KMS-11 (cell line): ENCODE data around the gene GPN1.
"Not testable (repeated sequence)": the region's sequence is repeated elsewhere in the genome, so short reads cannot be mapped to it uniquely, and the experiment has no call there.

Source experiments
- H2AFZ ChIP-seq: fragments of 200-600 bp; sonication (generic); 2 replicates; pipeline ENCODE4 v1.6.1; 2016; ENCODE audit warnings: antibody characterized with exemption, mixed run types, low read depth
- H3K27ac ChIP-seq: fragments of 200-600 bp; sonication (generic); 2 replicates; pipeline ENCODE4 v1.6.1; 2016; ENCODE audit warnings: mild to moderate bottlenecking, mixed run types
- H3K27me3 ChIP-seq: fragments of 200-600 bp; sonication (generic); 2 replicates; pipeline ENCODE4 v1.6.1; 2017; ENCODE audit warnings: mild to moderate bottlenecking, low read depth, mixed run types, moderate library complexity; ENCODE audit not compliant: insufficient read depth
- H3K36me3 ChIP-seq: fragments of 200-600 bp; sonication (generic); 2 replicates; pipeline ENCODE4 v1.6.1; 2017; ENCODE audit warnings: mild to moderate bottlenecking, mixed run types; ENCODE audit not compliant: insufficient read depth
- H3K4me1 ChIP-seq: fragments of 200-600 bp; sonication (generic); 2 replicates; pipeline ENCODE4 v1.6.1; 2016; ENCODE audit warnings: mild to moderate bottlenecking, low read depth, mixed run types; ENCODE audit not compliant: poor library complexity, severe bottlenecking
- H3K4me2 ChIP-seq: fragments of 200-600 bp; sonication (generic); 2 replicates; pipeline ENCODE4 v1.7.0; 2016; ENCODE audit warnings: mild to moderate bottlenecking, mixed run types
- H3K4me3 ChIP-seq: fragments of 200-600 bp; sonication (generic); IDR thresholded peaks from 2 replicates; pipeline ENCODE4 v1.6.1; 2017; ENCODE audit warnings: low read depth, low read length, mixed read lengths; ENCODE audit not compliant: insufficient read depth
- H3K79me2 ChIP-seq: fragments of 200-600 bp; sonication (generic); 2 replicates; pipeline ENCODE4 v1.6.1; 2016; ENCODE audit warnings: low read depth, mixed run types; ENCODE audit not compliant: insufficient read depth
- H3K9ac ChIP-seq: fragments of 200-600 bp; sonication (generic); 2 replicates; pipeline ENCODE4 v1.6.1; 2016; ENCODE audit warnings: mild to moderate bottlenecking, mixed run types
- H4K20me1 ChIP-seq: fragments of 200-600 bp; sonication (generic); 2 replicates; pipeline ENCODE4 v1.6.1; 2016; ENCODE audit warnings: mild to moderate bottlenecking, mixed run types; ENCODE audit not compliant: insufficient read depth
- CTCF ChIP-seq: fragments of 200-600 bp; sonication (generic); conservative IDR thresholded peaks from 2 replicates; pipeline ENCODE4 v1.6.1; 2017; ENCODE audit warnings: low read depth, mild to moderate bottlenecking, antibody characterized with exemption, low read length, moderate library complexity, mixed read lengths

The GPN1 gene

GRCh38 chr2:27591745-27592144, 37.1 kb upstream of the GPN1 start:
- H3K36me3 ChIP-seq = no peaks in the 10 kb centered on the region
- H3K27ac ChIP-seq = no peak overlapping the region
- H3K27me3 ChIP-seq = no peaks in the 10 kb centered on the region
- no peak overlapping the region for H3K4me3 ChIP-seq
- no peak for TF ChIP-seq CTCF
- peaks cover 3% of the 10 kb centered on the region for H3K4me1 ChIP-seq
- H3K4me2 ChIP-seq = no peak overlapping the region
- no peaks in the 10 kb centered on the region for H4K20me1 ChIP-seq
- peaks cover 79% of the 10 kb centered on the region; the same call in 1 of the 2 replicates for H3K79me2 ChIP-seq
- H3K9ac ChIP-seq = no peak overlapping the region
- H2AFZ ChIP-seq = no peak overlapping the region

- Histone ChIP-seq H3K4me3 (no peak overlapping the region), H3K79me2 (peaks cover 76% of the 10 kb centered on the region; the same call in 1 of the 2 replicates), H3K4me2 (no peak overlapping the region), H4K20me1 (no peaks in the 10 kb centered on the region), H2AFZ (no peak overlapping the region), H3K27ac (no peak overlapping the region), H3K9ac (no peak overlapping the region), H3K4me1 (peaks cover 3% of the 10 kb centered on the region), H3K27me3 (no peaks in the 10 kb centered on the region), H3K36me3 (no peaks in the 10 kb centered on the region)
- TF ChIP-seq CTCF = no peak
Observed at GRCh38 chr2:27593240-27593639, 35.6 kb upstream of the GPN1 start.

GRCh38 chr2:27594020-27594703, 34.7 kb upstream of the GPN1 start:
- not testable (repeated sequence) for H3K9ac ChIP-seq, H3K4me3 ChIP-seq
- H3K79me2 ChIP-seq = peaks cover 67% of the 10 kb centered on the region; the same call in 1 of the 2 replicates

GRCh38 chr2:27595412-27595811, 33.4 kb upstream of the GPN1 start:
- H4K20me1 ChIP-seq, H3K36me3 ChIP-seq, H3K27ac ChIP-seq, H3K9ac ChIP-seq, H3K4me1 ChIP-seq, H3K4me2 ChIP-seq, H3K27me3 ChIP-seq, H3K4me3 ChIP-seq, H2AFZ ChIP-seq: not testable (repeated sequence)
- peaks cover 55% of the 10 kb centered on the region; the same call in 1 of the 2 replicates for H3K79me2 ChIP-seq

More at GRCh38 chr2:27594020-27594703, 34.7 kb upstream of the GPN1 start:
- not testable (repeated sequence) for H4K20me1 ChIP-seq, H3K4me1 ChIP-seq, H2AFZ ChIP-seq, H3K27me3 ChIP-seq, H3K4me2 ChIP-seq, H3K36me3 ChIP-seq, H3K27ac ChIP-seq

- no peaks in the 10 kb centered on the region for H4K20me1 ChIP-seq
- H3K4me2 ChIP-seq = no peak overlapping the region
- no peak overlapping the region for H2AFZ ChIP-seq
- peaks cover 44% of the 10 kb centered on the region; the same call in 1 of the 2 replicates for H3K79me2 ChIP-seq
- H3K9ac ChIP-seq = no peak overlapping the region
- no peak overlapping the region for H3K4me3 ChIP-seq
- TF ChIP-seq CTCF = no peak
- peaks cover 1% of the 10 kb centered on the region for H3K4me1 ChIP-seq
- no peak overlapping the region for H3K27ac ChIP-seq
- no peaks in the 10 kb centered on the region for H3K27me3 ChIP-seq
- H3K36me3 ChIP-seq = no peaks in the 10 kb centered on the region; the same call in 1 of the 2 replicates
Observed at GRCh38 chr2:27596627-27597026, 32.2 kb upstream of the GPN1 start.
